ENCODE measurements around the gene HSH2D. TPM values are rescaled to one million over a fixed set of nuclear protein-coding genes. Genes with fewer than 3 reads are reported as not detected.

The HSH2D gene
- polyA plus RNA-seq, 1 of the 3 experiments (the other 2 are of a cell fraction): not detected

DNA sequence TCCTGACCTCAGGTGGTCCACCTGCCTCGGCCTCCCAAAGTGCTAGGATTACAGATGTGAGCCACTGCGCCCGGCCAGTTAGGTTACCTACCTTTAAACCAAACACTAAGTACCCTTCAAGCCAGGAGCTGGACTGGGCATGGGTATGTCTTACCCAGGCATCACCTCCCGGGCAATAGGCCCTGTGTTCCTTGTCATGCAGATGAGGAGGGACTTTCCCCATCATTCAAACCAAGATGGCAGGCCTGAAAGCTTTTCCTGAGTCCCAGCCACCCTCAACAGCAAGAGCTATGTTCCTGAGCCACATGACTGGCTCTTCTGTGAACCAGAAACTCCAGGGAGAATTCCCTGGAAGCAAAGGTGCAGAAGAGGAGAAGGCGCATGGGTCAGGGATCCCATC is 22.3 kb upstream of the HSH2D start:
- H3K27ac ChIP-seq (ENCODE audit: low read depth in 2 of 2, low read length in 1 of 2): no peak overlapping the region
- H3K4me1 ChIP-seq (ENCODE audit: control insufficient read depth in 1 of 2, insufficient read depth in 2 of 2, low read depth in 1 of 2, low read length in 1 of 2): no peaks in the 10 kb centered on the region
- peaks cover 20% of the 10 kb centered on the region for H3K79me2 ChIP-seq (ENCODE audit: insufficient read depth)
- 60% methylated on average over 2 of the region's 5 CpGs for WGBS (ENCODE audit: low lambda C conversion rate)
- no peaks in the 10 kb centered on the region for H3K9me2 ChIP-seq
- no peak overlapping the region for H3K4me3 ChIP-seq (ENCODE audit: low read depth in 2 of 2, low read length in 1 of 2)
- CTCF ChIA-PET: interaction anchor here (2.8 kb wide), 1 partner anchor 10 kb away, joined by 8 read pairs; no protein-coding TSS in a partner anchor
- no peaks in the 10 kb centered on the region for H3K27me3 ChIP-seq (ENCODE audit: insufficient read depth)
- TF ChIP-seq RXRA (IDR thresholded peaks at IDR 0.05; ENCODE audit: borderline replicate concordance, low read depth): no peak
- TF ChIP-seq ELF1 (IDR thresholded peaks at IDR 0.05): no peak
- no peaks in the 10 kb centered on the region for H3K9me3 ChIP-seq
- no peak overlapping the region for H2AFZ ChIP-seq (ENCODE audit: low read depth)
- no peaks in the 10 kb centered on the region for H3F3A ChIP-seq (replicated peaks; ENCODE audit: insufficient read depth)
- H4K20me1 ChIP-seq (ENCODE audit: insufficient read depth): peaks cover 10% of the 10 kb centered on the region; the same call in 1 of the 2 replicates
- H3K4me2 ChIP-seq: no peak overlapping the region
- no peak for DNase-seq
- H3K36me3 ChIP-seq (replicated peaks in 1 of 2; ENCODE audit: control insufficient read depth in 1 of 2, insufficient read depth in 2 of 2, low read length in 1 of 2): peaks cover 29 to 51% of the 10 kb centered on the region in 2 experiments
- H3K9ac ChIP-seq: no peak overlapping the region
- POLR2A ChIA-PET: no interaction called here

- no peaks in the 10 kb centered on the region for H3F3A ChIP-seq (replicated peaks; ENCODE audit: insufficient read depth)
- H3K79me2 ChIP-seq (ENCODE audit: insufficient read depth): peaks cover 12% of the 10 kb centered on the region; the same call in 1 of the 2 replicates
- DNase-seq: no peak
- 96% methylated on average over 11 of the region's 11 CpGs for WGBS (ENCODE audit: low lambda C conversion rate)
- H2AFZ ChIP-seq (ENCODE audit: low read depth): no peak overlapping the region
- POLR2A ChIA-PET: interaction anchor here (0.6 kb wide), 1 partner anchor 67 kb away, joined by 5 read pairs; no protein-coding TSS in a partner anchor
- peaks cover 29 to 55% of the 10 kb centered on the region in 2 experiments for H3K36me3 ChIP-seq (replicated peaks in 1 of 2; ENCODE audit: control insufficient read depth in 1 of 2, insufficient read depth in 2 of 2, low read length in 1 of 2)
- no peaks in the 10 kb centered on the region for H3K27me3 ChIP-seq (ENCODE audit: insufficient read depth)
- no peaks in the 10 kb centered on the region for H3K9me3 ChIP-seq
- H3K9ac ChIP-seq: no peak overlapping the region
- no peak for TF ChIP-seq RAD21 (IDR thresholded peaks at IDR 0.05; ENCODE audit: low read length)
- TF ChIP-seq TEAD4 (IDR thresholded peaks at IDR 0.05; ENCODE audit: borderline replicate concordance, insufficient read depth): no peak
- TF ChIP-seq FOXJ3 (CRISPR knock-in tag; IDR thresholded peaks at IDR 0.05): no peak
- no peak for TF ChIP-seq CTCF (IDR thresholded peaks at IDR 0.05)
- no peak for TF ChIP-seq YY1 (IDR thresholded peaks at IDR 0.05; ENCODE audit: low read depth)
- TF ChIP-seq, protein P1, sequence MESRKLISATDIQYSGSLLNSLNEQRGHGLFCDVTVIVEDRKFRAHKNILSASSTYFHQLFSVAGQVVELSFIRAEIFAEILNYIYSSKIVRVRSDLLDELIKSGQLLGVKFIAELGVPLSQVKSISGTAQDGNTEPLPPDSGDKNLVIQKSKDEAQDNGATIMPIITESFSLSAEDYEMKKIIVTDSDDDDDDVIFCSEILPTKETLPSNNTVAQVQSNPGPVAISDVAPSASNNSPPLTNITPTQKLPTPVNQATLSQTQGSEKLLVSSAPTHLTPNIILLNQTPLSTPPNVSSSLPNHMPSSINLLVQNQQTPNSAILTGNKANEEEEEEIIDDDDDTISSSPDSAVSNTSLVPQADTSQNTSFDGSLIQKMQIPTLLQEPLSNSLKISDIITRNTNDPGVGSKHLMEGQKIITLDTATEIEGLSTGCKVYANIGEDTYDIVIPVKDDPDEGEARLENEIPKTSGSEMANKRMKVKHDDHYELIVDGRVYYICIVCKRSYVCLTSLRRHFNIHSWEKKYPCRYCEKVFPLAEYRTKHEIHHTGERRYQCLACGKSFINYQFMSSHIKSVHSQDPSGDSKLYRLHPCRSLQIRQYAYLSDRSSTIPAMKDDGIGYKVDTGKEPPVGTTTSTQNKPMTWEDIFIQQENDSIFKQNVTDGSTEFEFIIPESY (IDR thresholded peaks at IDR 0.05; ENCODE audit: borderline replicate concordance, low read depth): no peak
- TF ChIP-seq, protein P2, sequence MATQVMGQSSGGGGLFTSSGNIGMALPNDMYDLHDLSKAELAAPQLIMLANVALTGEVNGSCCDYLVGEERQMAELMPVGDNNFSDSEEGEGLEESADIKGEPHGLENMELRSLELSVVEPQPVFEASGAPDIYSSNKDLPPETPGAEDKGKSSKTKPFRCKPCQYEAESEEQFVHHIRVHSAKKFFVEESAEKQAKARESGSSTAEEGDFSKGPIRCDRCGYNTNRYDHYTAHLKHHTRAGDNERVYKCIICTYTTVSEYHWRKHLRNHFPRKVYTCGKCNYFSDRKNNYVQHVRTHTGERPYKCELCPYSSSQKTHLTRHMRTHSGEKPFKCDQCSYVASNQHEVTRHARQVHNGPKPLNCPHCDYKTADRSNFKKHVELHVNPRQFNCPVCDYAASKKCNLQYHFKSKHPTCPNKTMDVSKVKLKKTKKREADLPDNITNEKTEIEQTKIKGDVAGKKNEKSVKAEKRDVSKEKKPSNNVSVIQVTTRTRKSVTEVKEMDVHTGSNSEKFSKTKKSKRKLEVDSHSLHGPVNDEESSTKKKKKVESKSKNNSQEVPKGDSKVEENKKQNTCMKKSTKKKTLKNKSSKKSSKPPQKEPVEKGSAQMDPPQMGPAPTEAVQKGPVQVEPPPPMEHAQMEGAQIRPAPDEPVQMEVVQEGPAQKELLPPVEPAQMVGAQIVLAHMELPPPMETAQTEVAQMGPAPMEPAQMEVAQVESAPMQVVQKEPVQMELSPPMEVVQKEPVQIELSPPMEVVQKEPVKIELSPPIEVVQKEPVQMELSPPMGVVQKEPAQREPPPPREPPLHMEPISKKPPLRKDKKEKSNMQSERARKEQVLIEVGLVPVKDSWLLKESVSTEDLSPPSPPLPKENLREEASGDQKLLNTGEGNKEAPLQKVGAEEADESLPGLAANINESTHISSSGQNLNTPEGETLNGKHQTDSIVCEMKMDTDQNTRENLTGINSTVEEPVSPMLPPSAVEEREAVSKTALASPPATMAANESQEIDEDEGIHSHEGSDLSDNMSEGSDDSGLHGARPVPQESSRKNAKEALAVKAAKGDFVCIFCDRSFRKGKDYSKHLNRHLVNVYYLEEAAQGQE (IDR thresholded peaks at IDR 0.05; ENCODE audit: low read depth, low read length): no peak
- no peak for TF ChIP-seq MEF2A (IDR thresholded peaks at IDR 0.05; ENCODE audit: borderline replicate concordance, low read depth)
- TF ChIP-seq GATA2 (CRISPR knock-in tag; IDR thresholded peaks at IDR 0.05): no peak
- TF ChIP-seq, protein P3, sequence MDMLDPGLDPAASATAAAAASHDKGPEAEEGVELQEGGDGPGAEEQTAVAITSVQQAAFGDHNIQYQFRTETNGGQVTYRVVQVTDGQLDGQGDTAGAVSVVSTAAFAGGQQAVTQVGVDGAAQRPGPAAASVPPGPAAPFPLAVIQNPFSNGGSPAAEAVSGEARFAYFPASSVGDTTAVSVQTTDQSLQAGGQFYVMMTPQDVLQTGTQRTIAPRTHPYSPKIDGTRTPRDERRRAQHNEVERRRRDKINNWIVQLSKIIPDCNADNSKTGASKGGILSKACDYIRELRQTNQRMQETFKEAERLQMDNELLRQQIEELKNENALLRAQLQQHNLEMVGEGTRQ (IDR thresholded peaks at IDR 0.05; ENCODE audit: borderline replicate concordance, low read depth, low read length): no peak
- TF ChIP-seq, protein P4, sequence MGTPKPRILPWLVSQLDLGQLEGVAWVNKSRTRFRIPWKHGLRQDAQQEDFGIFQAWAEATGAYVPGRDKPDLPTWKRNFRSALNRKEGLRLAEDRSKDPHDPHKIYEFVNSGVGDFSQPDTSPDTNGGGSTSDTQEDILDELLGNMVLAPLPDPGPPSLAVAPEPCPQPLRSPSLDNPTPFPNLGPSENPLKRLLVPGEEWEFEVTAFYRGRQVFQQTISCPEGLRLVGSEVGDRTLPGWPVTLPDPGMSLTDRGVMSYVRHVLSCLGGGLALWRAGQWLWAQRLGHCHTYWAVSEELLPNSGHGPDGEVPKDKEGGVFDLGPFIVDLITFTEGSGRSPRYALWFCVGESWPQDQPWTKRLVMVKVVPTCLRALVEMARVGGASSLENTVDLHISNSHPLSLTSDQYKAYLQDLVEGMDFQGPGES (IDR thresholded peaks at IDR 0.05; ENCODE audit: low read depth, low read length): no peak
- no peak for TF ChIP-seq SMC3 (IDR thresholded peaks at IDR 0.05; ENCODE audit: low read depth, low read length)
- no peak for TF ChIP-seq TCF12 (IDR thresholded peaks at IDR 0.05)
- TF ChIP-seq POLR2AphosphoS5 (IDR thresholded peaks at IDR 0.05; ENCODE audit: low read depth, low read length): no peak
- no peak for TF ChIP-seq CHD2 (IDR thresholded peaks at IDR 0.05; ENCODE audit: low read length, partially characterized antibody)
- TF ChIP-seq JUND (IDR thresholded peaks at IDR 0.05): no peak
- TF ChIP-seq NFIC (IDR thresholded peaks at IDR 0.05; ENCODE audit: borderline replicate concordance): no peak
- TF ChIP-seq ELF1 (IDR thresholded peaks at IDR 0.05): no peak
- no peak overlapping the region for H3K27ac ChIP-seq (ENCODE audit: low read depth in 2 of 2, low read length in 1 of 2)
- CTCF ChIA-PET: interaction anchor here (1.4 to 2.8 kb wide), 2 partner anchors 11 to 80 kb away, joined by 4 to 8 read pairs; no protein-coding TSS in a partner anchor
- H4K20me1 ChIP-seq (ENCODE audit: insufficient read depth): peaks cover 8% of the 10 kb centered on the region; the same call in 1 of the 2 replicates
- H3K4me1 ChIP-seq (ENCODE audit: control insufficient read depth in 1 of 2, insufficient read depth in 2 of 2, low read depth in 1 of 2, low read length in 1 of 2): no peaks in the 10 kb centered on the region
- no peak overlapping the region for H3K4me2 ChIP-seq
- H3K4me3 ChIP-seq (ENCODE audit: low read depth in 2 of 2, low read length in 1 of 2): no peak overlapping the region
- no peaks in the 10 kb centered on the region for H3K9me2 ChIP-seq
Measured at GRCh38 chr19:16121967-16122366, 21.5 kb upstream of the HSH2D start.

Measured in SK-N-SH (cell line).